ENCODE data around the gene ABHD5.

DNA sequence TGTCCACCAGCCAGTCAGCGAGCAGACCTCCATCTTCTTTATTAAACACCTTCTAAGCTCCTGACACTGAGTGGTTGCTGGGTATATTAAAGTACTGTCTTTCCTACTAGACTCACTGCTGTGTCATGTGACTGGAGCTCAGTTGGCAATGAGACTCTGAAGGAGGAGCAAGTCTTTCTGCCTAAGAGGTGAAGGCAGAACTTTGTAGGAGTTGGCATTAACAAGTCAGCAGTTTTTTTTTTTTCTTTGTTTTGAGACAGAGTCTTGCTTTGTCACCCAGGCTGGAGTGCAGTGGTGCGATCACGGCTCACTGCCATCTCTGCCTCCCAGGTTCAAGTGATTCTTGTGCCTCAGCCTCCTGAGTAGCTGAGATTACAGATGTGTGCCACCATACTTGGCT lies 62.2 kb downstream of the ABHD5 start:
- TF ChIP-seq CTCF (conservative IDR thresholded peaks at IDR 0.05; ENCODE audit: low read length), result no peak
- TF ChIP-seq EZH2phosphoT487 (IDR thresholded peaks at IDR 0.05; ENCODE audit: borderline replicate concordance, low read depth, low read length), result no peak
